ENCODE results near the gene PLXDC1.

The PLXDC1 gene

GRCh38 chr17:39191750-39192510 lies 40.5 kb upstream of the PLXDC1 start:
- Histone ChIP-seq H3K27ac (replicated peaks) (no peak overlapping the region), H3K4me3 (replicated peaks; ENCODE audit: insufficient read depth, low read length) (no peak overlapping the region), H3K27me3 (ENCODE audit: insufficient read depth, poor library complexity, severe bottlenecking) (peaks cover 11% of the 10 kb centered on the region)
- TF ChIP-seq REST (IDR thresholded peaks at IDR 0.05; ENCODE audit: insufficient replicate concordance, low read depth) (no peak), CTCF (IDR thresholded peaks at IDR 0.05; ENCODE audit: insufficient read depth, low read length) (no peak), SPI1 (IDR thresholded peaks at IDR 0.05; ENCODE audit: borderline replicate concordance, low read depth) (no peak), GABPA (IDR thresholded peaks at IDR 0.05; ENCODE audit: low read depth) (no peak), POLR2AphosphoS5 (IDR thresholded peaks at IDR 0.05; ENCODE audit: low read depth) (no peak)
- DNase-seq (ENCODE audit: low read depth in 1 of 2, low spot score in 1 of 2), result no peak

GRCh38 chr17:39187152-39187830 lies 35.9 kb upstream of the PLXDC1 start:
- TF ChIP-seq REST (IDR thresholded peaks at IDR 0.05; ENCODE audit: insufficient replicate concordance, low read depth), result no peak
- TF ChIP-seq GABPA (IDR thresholded peaks at IDR 0.05; ENCODE audit: low read depth), result no peak
- no peak for TF ChIP-seq SPI1 (IDR thresholded peaks at IDR 0.05; ENCODE audit: borderline replicate concordance, low read depth)
- TF ChIP-seq CTCF (IDR thresholded peaks at IDR 0.05; ENCODE audit: insufficient read depth, low read length), result no peak
- TF ChIP-seq POLR2AphosphoS5 (IDR thresholded peaks at IDR 0.05; ENCODE audit: low read depth), result no peak
- no peaks in the 10 kb centered on the region for H3K27me3 ChIP-seq (ENCODE audit: insufficient read depth, poor library complexity, severe bottlenecking)
- no peak overlapping the region for H3K4me3 ChIP-seq (replicated peaks; ENCODE audit: insufficient read depth, low read length)
- no peak for DNase-seq (ENCODE audit: low read depth in 1 of 2, low spot score in 1 of 2)
- no peak overlapping the region for H3K27ac ChIP-seq (replicated peaks)

- no peaks in the 10 kb centered on the region for H3K27me3 ChIP-seq (ENCODE audit: insufficient read depth, poor library complexity, severe bottlenecking)
- no peak for DNase-seq (ENCODE audit: low read depth in 1 of 2, low spot score in 1 of 2)
- TF ChIP-seq CTCF (IDR thresholded peaks at IDR 0.05; ENCODE audit: insufficient read depth, low read length), result no peak
- no peak for TF ChIP-seq GABPA (IDR thresholded peaks at IDR 0.05; ENCODE audit: low read depth)
- no peak for TF ChIP-seq POLR2AphosphoS5 (IDR thresholded peaks at IDR 0.05; ENCODE audit: low read depth)
- TF ChIP-seq SPI1 (IDR thresholded peaks at IDR 0.05; ENCODE audit: borderline replicate concordance, low read depth), result no peak
- no peak for TF ChIP-seq REST (IDR thresholded peaks at IDR 0.05; ENCODE audit: insufficient replicate concordance, low read depth)
- no peak overlapping the region for H3K27ac ChIP-seq (replicated peaks)
- no peak overlapping the region for H3K4me3 ChIP-seq (replicated peaks; ENCODE audit: insufficient read depth, low read length)
These were observed 35.1 kb upstream of the PLXDC1 start for GRCh38 chr17:39186481-39187002.
